Measurements from ENCODE around the gene RNF224.
A peak's percentile ranks its signal among the peaks of the same experiment; 100 is the strongest.
"Not testable (repeated sequence)": the region's sequence is repeated elsewhere in the genome, so short reads cannot be mapped to it uniquely, and the experiment has no call there.

Gene RNF224

DNA sequence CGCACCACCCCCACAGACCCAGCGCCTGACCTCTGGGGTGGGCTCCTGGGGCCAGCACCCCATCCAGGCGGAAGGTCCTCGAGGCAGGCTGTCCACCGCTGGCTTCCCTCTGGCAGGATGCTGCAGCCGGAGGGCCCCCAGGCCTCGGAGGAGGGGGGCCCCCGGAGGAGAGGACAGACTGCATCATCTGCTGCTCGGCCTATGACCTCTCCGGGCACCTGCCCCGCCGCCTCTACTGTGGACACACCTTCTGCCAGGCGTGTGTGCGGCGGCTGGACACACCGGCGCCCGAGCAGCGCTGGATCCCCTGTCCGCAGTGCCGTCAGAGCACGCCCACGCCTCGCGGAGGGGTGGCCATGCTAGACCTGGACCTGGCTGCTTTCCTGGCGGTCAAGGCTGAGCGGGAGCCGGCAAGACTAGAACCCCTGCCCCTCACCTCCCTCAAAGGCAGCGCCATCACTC lies 1.2 kb downstream of the RNF224 start:
- no peak for DNase-seq (ENCODE audit: low spot score)

DNA sequence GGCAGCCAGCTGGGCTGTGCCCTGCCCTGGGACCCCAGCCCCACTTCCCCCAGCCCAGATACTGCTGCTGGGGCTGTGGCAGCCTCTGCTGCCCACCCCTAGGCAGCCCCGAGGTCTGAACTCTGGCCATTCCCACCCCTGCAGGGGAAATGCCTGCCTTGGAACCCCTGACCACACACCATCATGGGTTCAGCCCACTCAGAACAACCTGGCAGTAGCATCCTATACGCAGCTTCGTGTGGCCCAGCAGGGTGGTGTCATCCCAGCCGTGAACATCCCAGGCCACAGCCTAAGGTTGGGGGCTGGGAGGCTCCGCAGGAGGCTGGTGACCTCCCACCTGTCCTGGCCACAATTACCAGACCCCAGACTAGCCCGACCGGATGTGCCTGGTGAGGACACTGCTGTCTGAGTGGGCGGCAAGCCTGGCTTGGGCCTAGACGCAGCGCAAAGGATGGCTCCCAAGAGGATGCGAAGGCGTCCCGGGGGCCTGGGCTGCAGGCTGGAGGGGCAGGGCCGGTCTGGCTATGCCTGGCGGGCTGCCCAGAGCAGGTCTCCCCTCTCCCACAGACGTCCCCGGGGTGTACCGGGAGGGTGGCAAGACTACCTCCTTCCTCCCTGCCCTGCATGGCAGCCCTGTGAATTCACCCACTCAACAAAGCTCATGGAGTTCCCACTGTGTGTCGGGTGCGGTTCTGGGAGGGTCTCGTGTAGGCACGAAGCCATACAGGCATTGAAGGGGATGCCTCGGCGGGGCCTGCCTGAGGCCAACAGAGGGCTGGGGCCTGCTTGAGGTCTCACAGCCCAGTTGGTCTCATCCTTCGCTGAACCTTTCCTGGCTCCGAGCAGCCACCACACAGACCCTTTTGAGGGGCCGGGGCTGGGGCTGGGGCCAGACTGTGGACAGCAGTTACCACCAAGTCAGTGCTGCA lies 1.9 kb downstream of the RNF224 start:
- DNase-seq (ENCODE audit: low spot score) = no peak

DNA sequence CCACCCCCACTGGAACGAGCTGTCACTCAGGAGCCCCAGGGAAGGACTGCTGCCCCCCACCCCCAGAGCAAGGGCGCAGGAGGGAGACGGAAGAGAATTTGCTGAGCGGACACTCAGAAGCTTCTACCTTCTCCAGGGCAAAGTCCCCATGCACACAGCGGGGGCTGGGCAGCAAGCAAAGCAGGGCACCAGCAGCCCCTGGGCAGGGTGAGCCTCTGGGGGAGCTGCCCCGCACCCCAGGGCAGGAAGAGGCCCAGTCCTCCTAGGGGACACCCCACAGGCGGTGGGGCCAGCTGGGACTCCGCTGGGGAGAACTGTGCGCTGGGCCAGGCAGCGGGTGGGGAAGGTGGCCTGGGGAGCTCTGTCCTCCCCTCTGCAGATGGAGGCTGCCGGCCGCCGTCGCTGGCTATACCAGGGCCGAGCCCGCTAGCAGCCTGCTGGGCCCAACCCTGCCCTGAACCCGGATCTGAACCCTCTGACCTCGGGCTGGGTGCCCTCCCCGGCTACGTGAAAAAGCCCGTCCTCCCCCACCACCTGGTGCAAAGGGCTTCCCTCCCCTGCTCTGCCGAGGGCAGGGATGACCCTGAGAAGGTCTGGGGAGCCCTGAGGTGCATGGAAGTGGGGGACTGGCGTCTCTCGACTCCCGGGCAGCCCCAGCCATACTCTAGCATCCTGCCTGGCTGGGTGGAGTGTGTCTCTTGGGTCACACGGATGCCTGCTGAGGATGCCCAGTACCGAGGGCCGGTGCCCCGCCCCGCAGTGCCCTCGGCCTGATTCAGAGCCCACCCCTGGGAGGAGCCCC lies 2.8 kb downstream of the RNF224 start:
- DNase-seq (ENCODE audit: low spot score) = no peak

DNA sequence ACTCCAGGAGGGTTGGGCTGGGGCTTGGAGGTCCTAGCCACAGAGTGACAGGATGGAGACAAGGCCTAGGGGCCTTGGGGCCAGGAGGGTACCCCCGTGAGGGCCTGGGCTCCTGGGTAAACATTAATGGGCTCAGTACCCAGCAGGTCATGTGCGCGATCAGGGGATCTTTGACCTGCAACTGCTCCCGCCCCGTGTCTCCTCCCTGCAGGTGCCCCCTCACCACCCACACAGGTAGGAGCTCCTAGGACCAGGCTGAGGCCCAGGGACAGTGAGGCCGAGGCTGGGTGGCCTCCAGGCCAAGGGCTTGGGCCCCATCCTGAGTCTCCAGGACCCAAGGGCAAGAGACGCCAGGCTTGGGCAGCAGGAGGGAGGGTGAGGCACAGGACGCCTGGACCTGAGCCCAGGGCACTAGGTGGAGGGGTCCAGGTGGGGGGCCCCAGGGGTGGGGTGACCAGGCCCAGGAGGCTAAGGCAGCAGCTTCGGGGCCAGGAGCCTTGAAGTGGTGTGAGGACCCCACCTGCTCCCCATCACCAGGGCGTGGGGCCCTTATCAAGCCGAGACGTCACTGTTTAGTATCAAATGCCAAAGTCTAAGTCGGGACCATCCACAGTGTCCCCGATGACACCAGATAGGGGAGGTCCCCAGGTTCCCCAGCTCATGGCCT lies 3.5 kb downstream of the RNF224 start, which contains the start of gene SLC34A3:
Gene SLC34A3, plus strand, starts transcription at position 197 of the 667 bp plus-strand sequence. CDS start 802 bp downstream, outside the sequence.
- DNase-seq (ENCODE audit: low spot score) = no peak

GRCh38 chr9:137231372-137232039 lies 4.2 kb downstream of the RNF224 start:
- DNase-seq (ENCODE audit: low spot score) = no peak

DNA sequence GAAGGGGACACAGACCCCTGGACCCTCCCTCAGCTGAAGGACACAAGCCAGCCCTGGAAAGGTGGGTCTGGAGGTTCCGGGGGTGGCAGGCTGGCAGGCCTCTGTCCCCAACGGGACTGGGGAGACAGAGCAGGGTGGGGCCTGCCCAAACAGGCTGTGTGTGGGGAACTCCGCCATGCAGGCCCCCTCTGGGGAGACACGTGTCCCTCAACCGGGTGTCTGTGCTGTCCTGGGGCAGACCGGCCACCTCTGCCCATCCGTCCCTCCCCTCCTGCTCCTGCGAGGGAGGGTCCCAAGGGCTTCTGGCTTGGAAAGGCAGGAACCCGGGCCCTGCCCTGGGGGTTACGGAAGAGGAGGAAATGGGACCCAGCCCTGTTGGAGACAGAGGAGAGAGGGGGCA lies 4.8 kb downstream of the RNF224 start:
- DNase-seq (ENCODE audit: low spot score) = no peak

GRCh38 chr9:137232510-137232909 lies 5.2 kb downstream of the RNF224 start:
- DNase-seq (ENCODE audit: low spot score) = no peak

- DNase-seq (ENCODE audit: low spot score) = no peak
Measured at GRCh38 chr9:137233143-137233980, 6.1 kb downstream of the RNF224 start.

DNA sequence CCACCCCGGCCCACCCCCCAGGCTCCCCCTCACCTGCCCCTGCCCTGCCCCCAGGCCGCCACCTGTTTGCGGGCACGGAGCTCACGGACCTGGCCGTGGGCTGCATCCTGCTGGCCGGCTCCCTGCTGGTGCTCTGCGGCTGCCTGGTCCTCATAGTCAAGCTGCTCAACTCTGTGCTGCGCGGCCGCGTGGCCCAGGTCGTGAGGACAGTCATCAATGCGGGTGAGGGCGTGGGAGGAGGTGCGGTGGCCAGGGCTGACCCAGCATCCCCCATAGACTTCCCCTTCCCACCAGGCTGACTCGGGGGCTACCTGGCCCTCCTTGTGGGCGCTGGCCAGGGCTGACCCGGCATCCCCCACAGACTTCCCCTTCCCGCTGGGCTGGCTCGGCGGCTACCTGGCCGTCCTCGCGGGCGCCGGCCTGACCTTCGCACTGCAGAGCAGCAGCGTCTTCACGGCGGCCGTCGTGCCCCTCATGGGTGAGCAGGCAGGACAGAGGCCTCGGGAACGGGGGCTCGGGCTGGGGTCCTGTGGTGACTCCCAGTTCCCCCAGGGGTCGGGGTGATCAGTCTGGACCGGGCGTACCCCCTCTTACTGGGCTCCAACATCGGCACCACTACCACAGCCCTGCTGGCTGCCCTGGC lies 6.9 kb downstream of the RNF224 start:
- no peak for DNase-seq (ENCODE audit: low spot score)

DNA sequence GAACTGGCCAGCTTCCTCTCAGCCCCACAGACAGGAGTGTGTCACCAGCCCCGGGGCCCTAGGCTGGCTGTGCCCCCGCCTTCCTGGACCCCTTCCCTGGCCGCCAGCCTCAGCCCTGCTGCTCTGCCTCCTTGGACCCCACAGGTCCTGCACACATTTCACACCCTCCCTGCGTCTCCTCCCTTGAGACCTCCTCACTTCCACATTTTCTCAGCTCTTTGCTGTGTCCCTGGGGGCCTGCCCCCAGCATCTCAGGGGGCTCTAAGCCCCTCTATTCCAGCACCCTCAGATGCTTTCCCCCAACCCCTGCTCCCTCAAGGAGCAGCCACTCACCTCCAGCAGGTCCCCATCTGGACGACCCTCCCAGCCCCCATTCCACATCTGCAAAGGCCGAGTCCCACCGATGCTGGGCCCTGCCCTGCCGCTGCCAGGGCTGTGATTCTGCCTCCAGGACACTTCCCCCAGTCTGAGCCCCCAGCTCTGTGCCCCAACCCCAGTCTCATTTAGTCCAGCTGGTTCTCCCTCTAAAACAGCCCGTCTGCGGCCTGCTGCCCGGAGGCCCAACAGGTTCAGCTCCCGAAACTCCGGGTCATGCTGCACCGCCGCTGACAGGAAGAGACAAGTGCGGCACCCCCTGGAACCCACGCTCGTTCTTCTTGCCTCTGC lies 7.6 kb downstream of the RNF224 start:
- peak; percentile 60 for DNase-seq (ENCODE audit: low spot score)

GRCh38 chr9:137235424-137236237 lies 8.3 kb downstream of the RNF224 start:
- no peak for DNase-seq (ENCODE audit: low spot score)

DNA sequence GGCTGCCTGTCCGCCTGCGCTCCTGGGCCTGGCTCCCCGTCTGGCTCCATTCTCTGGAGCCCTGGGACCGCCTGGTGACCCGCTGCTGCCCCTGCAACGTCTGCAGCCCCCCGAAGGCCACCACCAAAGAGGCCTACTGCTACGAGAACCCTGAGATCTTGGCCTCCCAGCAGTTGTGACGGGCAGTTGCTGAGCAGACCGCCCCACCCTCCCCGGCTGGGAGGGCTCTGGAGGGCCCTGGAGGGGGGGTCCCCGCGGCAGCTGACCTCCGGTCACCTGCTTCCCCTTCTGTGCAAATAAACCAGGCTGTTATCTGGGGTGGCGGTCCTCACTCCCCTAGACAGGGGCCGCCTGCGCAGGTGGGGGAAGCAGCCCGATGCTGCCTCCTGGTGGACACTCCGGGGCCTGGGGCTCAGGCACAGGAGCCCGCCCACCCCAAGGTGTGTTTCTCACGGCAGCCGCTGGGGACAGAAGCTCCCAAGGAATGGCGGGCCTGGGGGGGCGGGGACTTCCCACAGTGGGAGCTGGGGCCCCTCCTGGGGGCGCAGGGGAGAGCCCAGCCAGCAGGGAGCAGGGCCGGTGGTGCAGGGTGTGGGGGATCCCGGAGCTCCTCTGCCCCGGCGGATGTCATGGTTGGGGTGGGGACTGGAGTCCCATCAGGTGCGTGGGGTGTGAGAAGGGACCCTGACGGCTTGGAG lies 9.1 kb downstream of the RNF224 start:
- peak; percentile 93 for DNase-seq (ENCODE audit: low spot score)

DNA sequence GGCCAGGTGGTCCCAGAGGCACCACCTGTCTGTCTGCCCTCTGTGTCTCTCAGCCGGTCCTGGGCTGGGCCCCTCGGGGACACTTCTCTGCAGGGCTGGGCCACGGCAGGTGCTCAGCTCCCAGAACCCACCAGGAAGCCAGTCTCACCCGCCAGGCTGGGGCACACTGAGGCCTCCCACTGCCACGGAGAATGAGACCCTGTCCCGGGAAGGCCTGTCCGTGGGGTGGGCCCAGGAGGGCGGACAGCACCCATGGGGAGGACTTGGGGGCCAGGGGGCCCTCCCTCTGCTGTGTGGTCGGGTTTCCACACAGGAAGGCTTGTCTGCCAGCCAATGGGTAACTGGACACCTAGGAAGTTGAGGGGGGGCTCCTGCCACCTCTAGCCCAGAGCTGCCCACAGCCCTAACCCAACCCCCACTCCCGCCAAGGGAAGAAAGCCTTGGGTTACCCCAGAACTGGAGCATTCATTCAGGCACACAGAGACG lies 9.7 kb downstream of the RNF224 start:
- no peak for DNase-seq (ENCODE audit: low spot score)

GRCh38 chr9:137237759-137238726 lies 10.7 kb downstream of the RNF224 start:
- DNase-seq (ENCODE audit: low spot score) = no peak

- not testable (repeated sequence) for DNase-seq (ENCODE audit: low spot score)
Measured at GRCh38 chr9:137239541-137240200, 12.4 kb downstream of the RNF224 start.

DNA sequence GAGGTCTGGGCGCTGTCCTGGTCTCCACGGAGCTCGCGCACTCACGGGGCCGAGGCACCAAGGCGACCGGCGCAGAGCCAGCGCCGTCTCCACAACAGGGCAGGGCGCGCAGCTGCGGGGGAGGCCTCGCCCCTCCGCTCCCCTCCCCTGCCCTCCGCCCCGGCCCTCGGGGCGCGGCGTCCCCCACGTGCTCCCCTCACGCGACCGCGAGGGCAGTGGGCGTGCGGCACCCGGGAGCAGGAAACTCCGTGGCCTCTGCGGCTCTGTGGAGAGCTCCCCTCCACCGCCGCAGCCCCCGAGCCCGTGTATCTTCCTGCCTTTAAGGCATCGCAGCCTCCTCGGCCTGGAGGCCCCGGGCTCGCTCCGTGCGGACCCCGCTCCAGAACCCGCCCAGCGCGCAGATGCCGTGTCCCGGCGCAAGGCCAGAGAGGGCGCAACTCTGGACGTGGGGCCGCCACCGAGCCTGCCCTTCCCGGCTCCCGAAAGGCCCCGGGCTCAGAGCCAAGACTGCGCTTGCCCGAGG lies 13.1 kb downstream of the RNF224 start:
- peak; percentile 62 for DNase-seq (ENCODE audit: low spot score)
